Astrocyte (in vitro differentiated cells and primary cell): Measurements from ENCODE around the gene PLCB4.

Experiments used
- CTCF ChIP-seq: IDR thresholded peaks from 2 replicates; pipeline ENCODE4 v1.5.1; 2011; ENCODE audit warnings: low read depth, mild to moderate bottlenecking, inconsistent platforms, low read length, moderate library complexity; ENCODE audit not compliant: insufficient read depth
- EZH2 ChIP-seq: IDR thresholded peaks from 2 replicates; pipeline ENCODE4 v1.6.1; 2012; ENCODE audit warnings: mild to moderate bottlenecking, low read length, inconsistent platforms; ENCODE audit not compliant: insufficient read depth

- TF ChIP-seq CTCF (no peak), EZH2 (no peak)
Measured at GRCh38 chr20:9149087-9149486, 80.2 kb downstream of the PLCB4 start.
